NT2/D1 (cell line): ENCODE measurements around the gene TBX4.
"Not testable (repeated sequence)": the region's sequence is repeated elsewhere in the genome, so short reads cannot be mapped to it uniquely, and the experiment has no call there.

Experiments used
- DNase-seq: peaks from one replicate; pipeline ENCODE4 v3.0.0-alpha.2; 2011; ENCODE audit warnings: low read depth, low spot score
- H3K27me3 ChIP-seq: 2 replicates; pipeline ENCODE4 v1.6.0; 2011; ENCODE audit warnings: mild to moderate bottlenecking; ENCODE audit not compliant: insufficient read length, insufficient read depth
- H3K36me3 ChIP-seq: 2 replicates; pipeline ENCODE4 v1.6.1; 2011; ENCODE audit warnings: mild to moderate bottlenecking, low read length, mixed read lengths; ENCODE audit not compliant: insufficient read depth, insufficient read length
- H3K4me1 ChIP-seq: 2 replicates; pipeline ENCODE4 v1.5.1; 2011; ENCODE audit not compliant: insufficient read depth, insufficient read length
- H3K4me3 ChIP-seq: 2 replicates; pipeline ENCODE4 v1.5.1; 2011; ENCODE audit warnings: low read depth; ENCODE audit not compliant: insufficient read length
- H3K9ac ChIP-seq: 2 replicates; pipeline ENCODE4 v1.6.0; 2011; ENCODE audit warnings: low read depth; ENCODE audit not compliant: insufficient read length
- H3K9me3 ChIP-seq: 2 replicates; pipeline ENCODE4 v1.5.1; 2011; ENCODE audit warnings: mild to moderate bottlenecking, low read length; ENCODE audit not compliant: insufficient read depth
- SUZ12 ChIP-seq: IDR thresholded peaks from 2 replicates; pipeline ENCODE4 v1.6.1; 2011; ENCODE audit not compliant: insufficient read length, insufficient read depth; ENCODE audit errors: extremely low read depth
- YY1 ChIP-seq: IDR thresholded peaks from 2 replicates; pipeline ENCODE4 v1.6.1; 2011; ENCODE audit not compliant: insufficient read length, insufficient read depth
- ZNF274 ChIP-seq: IDR thresholded peaks from 2 replicates; pipeline ENCODE4 v1.6.1; 2011; ENCODE audit warnings: mild to moderate bottlenecking, low read depth, low read length

The TBX4 gene

GRCh38 chr17:61505846-61506627 lies 53.8 kb downstream of the TBX4 start:
- Histone ChIP-seq H3K9ac (no peak overlapping the region), H3K9me3 (no peaks in the 10 kb centered on the region), H3K36me3 (no peaks in the 10 kb centered on the region), H3K4me3 (no peak overlapping the region), H3K4me1 (peaks cover 3% of the 10 kb centered on the region), H3K27me3 (no peaks in the 10 kb centered on the region)
- no peak for TF ChIP-seq SUZ12
- no peak for TF ChIP-seq YY1
- no peak for TF ChIP-seq ZNF274
- no peak for DNase-seq

GRCh38 chr17:61507383-61508066 lies 55.3 kb downstream of the TBX4 start:
- H3K27me3 ChIP-seq, result no peaks in the 10 kb centered on the region
- H3K4me3 ChIP-seq, result no peak overlapping the region
- TF ChIP-seq YY1 (no peak), SUZ12 (no peak), ZNF274 (no peak)

GRCh38 chr17:61508912-61509311 lies 56.7 kb downstream of the TBX4 start:
- Histone ChIP-seq H3K9me3 (no peaks in the 10 kb centered on the region), H3K4me3 (no peak overlapping the region), H3K9ac (no peak overlapping the region), H3K36me3 (no peaks in the 10 kb centered on the region), H3K4me1 (peaks cover 3% of the 10 kb centered on the region), H3K27me3 (no peaks in the 10 kb centered on the region)
- DNase-seq, result no peak
- TF ChIP-seq YY1 (no peak), SUZ12 (no peak), ZNF274 (no peak)

More at GRCh38 chr17:61507383-61508066, 55.3 kb downstream of the TBX4 start:
- H3K9ac ChIP-seq, result no peak overlapping the region
- H3K9me3 ChIP-seq, result no peaks in the 10 kb centered on the region
- no peaks in the 10 kb centered on the region for H3K36me3 ChIP-seq
- DNase-seq, result no peak
- H3K4me1 ChIP-seq, result peaks cover 3% of the 10 kb centered on the region

- H3K9ac ChIP-seq, H3K4me3 ChIP-seq, H3K9me3 ChIP-seq, H3K4me1 ChIP-seq, DNase-seq, H3K36me3 ChIP-seq, H3K27me3 ChIP-seq: not testable (repeated sequence)
Measured at GRCh38 chr17:61509454-61509853, 57.2 kb downstream of the TBX4 start.

GRCh38 chr17:61510237-61510636 lies 58.0 kb downstream of the TBX4 start:
- Histone ChIP-seq H3K36me3 (no peaks in the 10 kb centered on the region), H3K27me3 (no peaks in the 10 kb centered on the region), H3K9me3 (no peaks in the 10 kb centered on the region), H3K4me1 (peaks cover 3% of the 10 kb centered on the region), H3K4me3 (no peak overlapping the region), H3K9ac (no peak overlapping the region)
- no peak for DNase-seq
- TF ChIP-seq YY1 (no peak), SUZ12 (no peak), ZNF274 (no peak)

GRCh38 chr17:61510991-61511390 lies 58.8 kb downstream of the TBX4 start:
- TF ChIP-seq YY1 (no peak), ZNF274 (no peak), SUZ12 (no peak)
- no peak overlapping the region for H3K9ac ChIP-seq
- H3K36me3 ChIP-seq, result no peaks in the 10 kb centered on the region
- H3K27me3 ChIP-seq, result no peaks in the 10 kb centered on the region
- peaks cover 1% of the 10 kb centered on the region for H3K4me1 ChIP-seq
- H3K9me3 ChIP-seq, result no peaks in the 10 kb centered on the region
- no peak overlapping the region for H3K4me3 ChIP-seq
- DNase-seq, result no peak

GRCh38 chr17:61511480-61512182 lies 59.4 kb downstream of the TBX4 start:
- no peak overlapping the region for H3K9ac ChIP-seq
- no peaks in the 10 kb centered on the region for H3K27me3 ChIP-seq
- H3K4me1 ChIP-seq, result no peaks in the 10 kb centered on the region
- no peaks in the 10 kb centered on the region for H3K36me3 ChIP-seq
- H3K9me3 ChIP-seq, result no peaks in the 10 kb centered on the region
- TF ChIP-seq SUZ12, result no peak
- no peak for TF ChIP-seq YY1
- no peak for TF ChIP-seq ZNF274
- H3K4me3 ChIP-seq, result no peak overlapping the region
- DNase-seq, result no peak
